Measurements from ENCODE around the gene SOCS6. TPM values are rescaled to one million over a fixed set of nuclear protein-coding genes. Genes with fewer than 3 reads are reported as not detected.

The SOCS6 gene
- polyA plus RNA-seq, 3 donors: 4.8 to 6.1 (median 4.8) TPM

- H3K27me3 Mint-ChIP-seq (ENCODE audit: low read depth in 3 of 3): peaks cover 1 to 8% (median 4%) of the 10 kb centered on the region in 3 donors
- H3K4me3 Mint-ChIP-seq: no peak overlapping the region
- intact Hi-C loops (cut with micrococcal nuclease): no loop called here
- H3K9me3 Mint-ChIP-seq: peaks cover 1 to 5% (median 2%) of the 10 kb centered on the region in 7 donors
- TF ChIP-seq, protein P1, sequence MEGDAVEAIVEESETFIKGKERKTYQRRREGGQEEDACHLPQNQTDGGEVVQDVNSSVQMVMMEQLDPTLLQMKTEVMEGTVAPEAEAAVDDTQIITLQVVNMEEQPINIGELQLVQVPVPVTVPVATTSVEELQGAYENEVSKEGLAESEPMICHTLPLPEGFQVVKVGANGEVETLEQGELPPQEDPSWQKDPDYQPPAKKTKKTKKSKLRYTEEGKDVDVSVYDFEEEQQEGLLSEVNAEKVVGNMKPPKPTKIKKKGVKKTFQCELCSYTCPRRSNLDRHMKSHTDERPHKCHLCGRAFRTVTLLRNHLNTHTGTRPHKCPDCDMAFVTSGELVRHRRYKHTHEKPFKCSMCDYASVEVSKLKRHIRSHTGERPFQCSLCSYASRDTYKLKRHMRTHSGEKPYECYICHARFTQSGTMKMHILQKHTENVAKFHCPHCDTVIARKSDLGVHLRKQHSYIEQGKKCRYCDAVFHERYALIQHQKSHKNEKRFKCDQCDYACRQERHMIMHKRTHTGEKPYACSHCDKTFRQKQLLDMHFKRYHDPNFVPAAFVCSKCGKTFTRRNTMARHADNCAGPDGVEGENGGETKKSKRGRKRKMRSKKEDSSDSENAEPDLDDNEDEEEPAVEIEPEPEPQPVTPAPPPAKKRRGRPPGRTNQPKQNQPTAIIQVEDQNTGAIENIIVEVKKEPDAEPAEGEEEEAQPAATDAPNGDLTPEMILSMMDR (IDR thresholded peaks at IDR 0.05): no peak
- no peaks in the 10 kb centered on the region for H3K27me3 ChIP-seq (ENCODE audit: control insufficient read depth in 2 of 2, insufficient read depth in 2 of 2, low read length in 2 of 2)
- H3K9me3 ChIP-seq (replicated peaks in 1 of 2; ENCODE audit: control insufficient read depth in 1 of 2, insufficient read depth in 1 of 2, low read length in 2 of 2): no peaks in the 10 kb centered on the region
- no peak overlapping the region for H3K27ac ChIP-seq (ENCODE audit: low read depth in 1 of 2, low read length in 2 of 2)
- H3K4me1 ChIP-seq (ENCODE audit: control insufficient read depth in 1 of 2, insufficient read depth in 2 of 2, low read length in 2 of 2): no peaks in the 10 kb centered on the region
- H3K27ac Mint-ChIP-seq: no peak overlapping the region
- no peaks in the 10 kb centered on the region for H3K79me2 ChIP-seq (ENCODE audit: insufficient read depth, low read length)
- no peaks in the 10 kb centered on the region for H3K36me3 ChIP-seq (replicated peaks in 1 of 2; ENCODE audit: control insufficient read depth in 1 of 2, insufficient read depth in 2 of 2, low read length in 2 of 2)
- no peak for DNase-seq
- H3K4me3 ChIP-seq (replicated peaks in 1 of 3; ENCODE audit: low read depth in 2 of 3, low read length in 3 of 3): no peak overlapping the region
- no peak overlapping the region for H3K4me2 ChIP-seq (replicated peaks; ENCODE audit: extremely low read depth, low read length, poor library complexity, severe bottlenecking)
- H3K4me1 Mint-ChIP-seq: no peaks in the 10 kb centered on the region
- WGBS (ENCODE audit: insufficient coverage): 94% methylated on average over 9 of the region's 15 CpGs
- no peaks in the 10 kb centered on the region for H3K36me3 Mint-ChIP-seq
- H2AFZ ChIP-seq (ENCODE audit: insufficient read depth, low read depth, low read length, poor library complexity, severe bottlenecking): no peak overlapping the region
- H3K9ac ChIP-seq (ENCODE audit: insufficient read depth, low read length, poor library complexity, severe bottlenecking): no peak overlapping the region
- no peaks in the 10 kb centered on the region for H4K20me1 ChIP-seq (ENCODE audit: insufficient read depth, low read length)
Observed at GRCh38 chr18:70376137-70376913, 87.5 kb downstream of the SOCS6 start.

GRCh38 chr18:70376914-70377258 is 88.0 kb downstream of the SOCS6 start:
- H3K79me2 ChIP-seq (ENCODE audit: insufficient read depth, low read length): no peaks in the 10 kb centered on the region
- peaks cover 4% of the 10 kb centered on the region for H3K4me1 Mint-ChIP-seq
- no peaks in the 10 kb centered on the region for H3K4me1 ChIP-seq (ENCODE audit: control insufficient read depth in 1 of 2, insufficient read depth in 2 of 2, low read length in 2 of 2)
- peaks cover 0 to 6% (median 0%) of the 10 kb centered on the region in 3 donors for H3K27me3 Mint-ChIP-seq (ENCODE audit: low read depth in 3 of 3)
- TF ChIP-seq, protein P1 (IDR thresholded peaks at IDR 0.05): no peak
- no peaks in the 10 kb centered on the region for H4K20me1 ChIP-seq (ENCODE audit: insufficient read depth, low read length)
- intact Hi-C loops (cut with micrococcal nuclease): no loop called here
- H3K9me3 ChIP-seq (replicated peaks in 1 of 2; ENCODE audit: control insufficient read depth in 1 of 2, insufficient read depth in 1 of 2, low read length in 2 of 2): no peaks in the 10 kb centered on the region
- no peaks in the 10 kb centered on the region for H3K36me3 Mint-ChIP-seq
- no peak for DNase-seq
- H3K4me3 ChIP-seq (replicated peaks in 1 of 3; ENCODE audit: low read depth in 2 of 3, low read length in 3 of 3): no peak overlapping the region
- no peaks in the 10 kb centered on the region for H3K27me3 ChIP-seq (ENCODE audit: control insufficient read depth in 2 of 2, insufficient read depth in 2 of 2, low read length in 2 of 2)
- H3K4me3 Mint-ChIP-seq: no peak overlapping the region
- no peak overlapping the region for H3K27ac Mint-ChIP-seq
- H3K9ac ChIP-seq (ENCODE audit: insufficient read depth, low read length, poor library complexity, severe bottlenecking): no peak overlapping the region
- no peaks in the 10 kb centered on the region for H3K36me3 ChIP-seq (replicated peaks in 1 of 2; ENCODE audit: control insufficient read depth in 1 of 2, insufficient read depth in 2 of 2, low read length in 2 of 2)
- H3K9me3 Mint-ChIP-seq: peaks cover 0 to 5% (median 2%) of the 10 kb centered on the region in 7 donors
- H3K4me2 ChIP-seq (replicated peaks; ENCODE audit: extremely low read depth, low read length, poor library complexity, severe bottlenecking): no peak overlapping the region
- WGBS (ENCODE audit: insufficient coverage): no CpG with 5 or more reads among the region's 4 CpGs
- H3K27ac ChIP-seq (ENCODE audit: low read depth in 1 of 2, low read length in 2 of 2): no peak overlapping the region
- no peak overlapping the region for H2AFZ ChIP-seq (ENCODE audit: insufficient read depth, low read depth, low read length, poor library complexity, severe bottlenecking)
